Activated effector memory CD4-positive, alpha-beta T cell treated with anti-CD3 and anti-CD28 coated beads, Interleukin-2, amount 50 U/mL, for 16 hours (primary cell): ENCODE data around the gene SART3.
"Not testable (repeated sequence)": the region's sequence is repeated elsewhere in the genome, so short reads cannot be mapped to it uniquely, and the experiment has no call there.

Experiments
- DNase-seq: peaks from one replicate; pipeline ENCODE4 v3.0.0-alpha.2; 2020

The SART3 gene

DNA sequence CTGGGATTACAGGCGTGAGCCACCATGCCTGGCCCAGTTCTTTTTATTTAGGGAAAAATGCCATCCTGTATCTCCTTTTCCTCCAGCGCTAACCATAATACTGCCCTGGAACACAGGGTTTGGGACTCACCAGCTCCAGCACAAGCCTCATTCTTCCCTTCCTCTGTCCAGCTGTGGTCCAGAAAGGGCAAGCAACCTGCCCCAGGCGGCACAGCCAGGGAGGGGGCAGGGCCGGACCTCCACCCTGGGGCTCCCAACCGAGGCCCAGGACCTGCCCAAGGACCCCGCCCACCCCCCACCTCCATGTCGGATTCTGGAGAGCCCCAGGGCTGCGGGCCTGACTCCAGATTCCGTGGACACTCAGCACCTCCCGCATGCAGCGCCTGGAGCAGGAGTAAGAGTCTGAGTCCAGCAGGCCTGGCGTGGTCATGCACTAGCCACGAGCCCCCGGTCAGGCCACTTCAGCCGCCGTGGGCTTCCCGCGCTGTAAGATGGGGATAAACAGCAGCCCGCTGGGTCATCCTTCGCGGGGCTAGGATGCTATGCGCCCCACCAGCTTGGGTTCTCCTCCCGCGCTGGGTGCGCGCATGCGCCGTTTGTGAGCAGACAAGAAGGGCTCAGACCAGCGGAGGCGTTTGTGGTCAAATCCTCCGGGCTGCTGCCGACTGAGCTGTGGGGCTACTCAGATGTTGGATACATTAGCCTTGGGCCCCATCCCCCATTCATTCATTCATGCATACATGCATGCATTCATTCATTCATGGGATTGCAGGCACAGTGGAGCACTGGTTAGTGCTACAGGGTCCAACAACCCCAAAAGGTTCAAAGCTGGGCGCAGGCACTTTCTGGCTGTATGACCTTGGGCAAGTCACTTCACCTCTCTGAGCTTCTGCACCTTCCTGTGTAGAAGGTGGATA lies 20.6 kb upstream of the SART3 start:
- no peak for DNase-seq

GRCh38 chr12:108580531-108580930 lies 19.6 kb upstream of the SART3 start:
- no peak for DNase-seq

DNA sequence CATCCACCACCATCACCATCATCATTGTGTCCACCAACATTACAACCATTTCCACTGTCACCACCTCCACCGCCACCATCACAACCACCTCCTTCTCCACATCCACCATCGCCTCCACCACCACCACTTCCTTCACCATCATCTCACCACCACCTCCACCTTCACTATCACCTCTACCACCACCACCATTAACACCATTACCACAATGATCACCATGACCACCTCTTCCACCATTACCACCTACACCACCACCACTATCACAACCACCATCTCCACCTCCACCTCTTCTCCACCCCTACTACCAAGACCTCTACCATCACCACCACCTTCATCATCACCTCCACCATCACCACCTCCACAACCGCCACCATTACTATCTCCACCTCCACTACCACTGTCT lies 17.8 kb upstream of the SART3 start:
- DNase-seq: no peak

DNA sequence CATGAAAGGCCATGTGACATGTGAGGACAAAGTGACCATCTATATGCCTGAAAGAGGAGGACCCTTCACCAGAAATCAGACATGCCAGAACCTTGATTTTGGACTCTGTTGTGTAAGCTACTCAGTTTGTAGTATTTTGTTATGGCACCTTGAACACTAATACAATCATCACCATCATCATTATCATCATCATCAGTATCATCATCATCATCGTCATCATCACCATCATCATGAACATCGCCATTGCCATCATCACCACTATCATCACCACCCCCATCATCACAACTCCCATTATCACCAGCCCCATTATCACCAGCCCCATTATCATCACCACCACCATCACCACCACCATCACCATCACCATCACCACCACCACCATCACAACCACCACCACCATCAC lies 17.3 kb upstream of the SART3 start:
- no peak for DNase-seq

- DNase-seq: no peak
Measured at GRCh38 chr12:108577458-108577857, 16.5 kb upstream of the SART3 start.

DNA sequence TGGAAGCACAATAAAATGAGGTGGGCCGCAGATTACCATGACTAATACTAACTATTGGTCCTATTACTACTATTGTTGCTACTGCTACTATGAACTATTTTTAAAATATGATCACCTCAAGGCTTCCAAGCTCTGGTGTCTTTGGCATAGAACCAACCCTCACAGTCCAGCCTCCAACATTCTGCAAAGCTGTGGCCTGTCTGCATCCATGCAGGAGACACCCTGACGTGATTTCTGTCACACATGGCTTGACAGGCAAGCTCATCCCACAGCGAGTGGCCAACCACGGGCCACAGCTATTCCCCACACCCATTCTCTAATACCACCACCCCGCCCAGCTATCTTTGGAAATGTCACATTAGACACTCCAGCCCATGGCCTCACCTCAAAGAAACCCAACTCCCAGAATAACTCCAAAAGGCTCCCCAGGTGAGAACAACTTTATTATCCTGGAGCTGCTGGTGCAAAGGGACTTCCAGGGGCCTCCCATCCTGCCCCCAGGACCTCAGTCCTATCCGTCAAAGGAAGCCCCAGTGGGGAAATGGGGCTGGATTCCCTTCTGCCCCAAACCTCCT lies 15.8 kb upstream of the SART3 start:
- DNase-seq: no peak

GRCh38 chr12:108575199-108575912 lies 14.4 kb upstream of the SART3 start:
- no peak for DNase-seq

DNA sequence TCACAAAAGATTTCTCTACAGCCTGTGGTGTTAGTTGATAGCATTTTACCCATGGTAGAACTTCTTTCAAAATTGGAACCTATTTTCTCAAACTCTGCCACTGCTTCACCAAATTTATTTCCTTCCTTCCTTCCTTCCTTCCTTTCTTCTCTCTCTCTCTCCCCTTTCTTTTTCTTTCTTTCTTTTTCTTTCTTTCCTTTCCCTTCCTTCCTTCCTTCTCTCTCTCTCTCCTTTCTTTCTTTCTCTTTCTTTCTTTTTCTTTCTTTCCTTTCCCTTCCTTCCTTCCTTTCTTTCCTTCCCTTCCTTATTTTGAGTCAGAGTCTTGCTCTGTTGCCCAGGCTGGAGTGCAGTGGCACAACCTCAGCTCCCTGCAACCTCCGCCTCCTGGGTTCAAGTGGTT lies 13.3 kb upstream of the SART3 start:
- DNase-seq: not testable (repeated sequence)

GRCh38 chr12:108573317-108573716 lies 12.3 kb upstream of the SART3 start:
- DNase-seq: no peak

- no peak for DNase-seq
Measured at GRCh38 chr12:108572166-108572790, 11.3 kb upstream of the SART3 start.

GRCh38 chr12:108571609-108572165 lies 10.7 kb upstream of the SART3 start:
- DNase-seq: no peak

- no peak for DNase-seq
Measured at GRCh38 chr12:108570743-108571608, 10.0 kb upstream of the SART3 start.

- peak; percentile 86 for DNase-seq
Measured at GRCh38 chr12:108568338-108569154, 7.6 kb upstream of the SART3 start.

DNA sequence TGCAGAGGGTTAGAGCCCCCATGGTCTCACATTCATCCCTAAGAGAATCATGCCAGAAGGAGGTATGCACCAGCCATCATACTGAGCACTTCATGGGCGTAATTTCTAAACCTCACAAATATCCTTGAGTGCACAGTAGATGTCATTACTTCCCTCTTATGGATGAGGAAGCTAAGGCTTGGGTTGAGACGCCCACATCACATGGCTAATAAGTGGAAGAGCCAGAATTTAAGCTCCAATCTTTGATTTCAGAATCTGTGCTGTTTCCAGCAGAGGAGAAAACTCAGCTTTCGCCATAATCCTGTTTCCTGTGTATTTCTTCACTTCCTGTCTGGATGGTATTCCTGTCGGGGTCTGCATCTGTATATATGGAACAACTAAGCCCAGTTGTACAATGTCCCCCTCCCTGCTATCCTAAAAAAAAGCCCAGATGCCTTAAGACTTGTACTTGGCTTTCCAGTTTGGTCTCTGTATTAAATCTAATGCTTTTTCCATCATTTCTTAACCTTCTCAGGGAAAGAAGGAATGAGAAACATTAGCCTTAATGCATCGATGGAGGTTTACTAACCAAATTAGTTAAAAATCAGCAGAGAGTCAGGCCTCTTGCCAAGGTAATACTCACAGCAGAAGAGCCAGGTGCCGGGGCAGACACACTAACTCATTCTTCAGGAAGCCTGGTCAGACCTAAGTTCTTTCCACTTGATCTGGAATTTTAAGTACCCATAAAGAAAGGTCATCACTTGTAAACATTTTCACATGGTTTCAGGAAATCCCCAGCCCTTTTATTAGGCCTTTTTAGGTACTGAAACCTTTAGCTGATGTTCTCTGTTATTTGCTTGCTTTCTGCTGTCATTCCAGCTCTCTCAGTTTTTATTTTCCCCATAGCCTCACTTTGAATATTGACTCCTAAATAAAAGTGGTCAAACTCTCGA lies 6.7 kb upstream of the SART3 start:
- no peak for DNase-seq

DNA sequence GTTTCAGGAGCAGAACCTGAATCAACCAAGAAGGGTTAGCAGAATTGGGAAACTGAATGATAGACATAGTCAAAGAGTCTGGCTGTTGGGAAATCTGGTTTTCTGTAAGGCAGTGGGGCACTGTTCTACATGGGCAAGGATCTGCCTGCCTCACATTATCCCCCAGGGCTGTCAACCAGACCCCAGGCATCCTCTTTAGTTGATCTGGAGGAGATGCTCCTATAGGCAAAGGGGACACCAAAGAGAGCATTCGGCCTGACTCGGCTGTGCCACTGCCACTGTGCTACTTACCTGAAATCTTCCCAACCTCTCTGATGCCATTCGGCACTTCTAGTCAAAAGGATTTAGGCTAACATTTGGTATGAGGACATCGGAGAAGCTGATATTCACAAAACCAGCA lies 5.5 kb upstream of the SART3 start:
- DNase-seq: no peak

DNA sequence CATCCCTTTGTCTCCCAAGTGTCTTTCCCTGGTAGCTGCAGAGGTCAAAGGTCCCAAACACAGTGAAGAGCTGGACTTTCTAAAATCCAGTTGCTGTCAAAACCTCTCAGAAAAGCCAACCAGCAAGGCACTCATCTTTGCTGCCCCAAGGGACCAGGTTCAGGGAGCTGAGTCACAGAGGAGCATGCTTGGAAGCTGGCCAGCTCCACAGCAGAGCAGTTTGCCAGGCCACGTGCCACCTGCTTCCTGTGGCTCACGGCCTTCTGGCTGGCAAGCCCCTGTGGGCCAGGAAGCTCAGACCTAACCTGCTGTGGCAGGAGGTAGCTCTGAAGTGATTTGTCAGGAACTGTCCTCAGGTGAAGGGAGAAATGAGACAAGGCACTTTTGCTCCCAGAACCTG lies 5.0 kb upstream of the SART3 start:
- peak; percentile 88 for DNase-seq

DNA sequence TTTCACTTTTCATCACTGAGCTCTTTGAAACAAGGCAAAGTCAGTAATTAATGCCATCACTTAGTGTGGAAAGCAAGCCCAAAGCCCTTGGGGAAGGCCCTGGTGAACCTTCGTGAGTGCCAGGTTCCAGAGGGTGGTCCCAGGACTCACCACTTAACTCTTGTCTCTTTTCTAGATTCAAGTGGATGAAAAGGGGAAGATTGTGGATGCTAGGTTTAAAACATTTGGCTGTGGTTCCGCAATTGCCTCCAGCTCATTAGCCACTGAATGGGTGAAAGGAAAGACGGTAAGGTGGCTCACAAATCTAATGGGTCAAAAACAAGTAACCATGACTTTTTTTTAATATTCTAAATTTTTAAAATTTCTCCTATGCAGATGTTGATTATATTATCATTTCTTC lies 4.2 kb upstream of the SART3 start:
- DNase-seq: no peak

- DNase-seq: no peak
Measured at GRCh38 chr12:108564724-108565123, 3.8 kb upstream of the SART3 start.

DNA sequence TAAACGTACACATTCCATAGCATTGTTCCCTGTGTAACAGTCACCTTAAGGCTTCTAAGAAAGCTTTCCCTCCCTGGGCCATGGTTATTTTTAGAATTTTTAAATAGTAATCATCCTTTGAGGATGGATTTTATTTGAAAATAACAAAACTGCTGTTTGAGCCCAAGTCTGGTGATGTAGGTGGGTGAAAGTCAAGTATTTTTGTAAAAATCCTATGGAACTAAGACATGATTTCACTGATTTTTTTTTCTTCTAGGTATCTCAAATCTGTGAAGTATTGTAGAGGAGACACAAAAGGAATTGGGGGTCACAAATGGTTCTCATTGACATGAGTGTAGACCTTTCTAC lies 2.8 kb upstream of the SART3 start:
- DNase-seq: no peak

GRCh38 chr12:108563136-108563803 lies 2.3 kb upstream of the SART3 start:
- DNase-seq: peak; percentile 95
